RWPE1 (cell line): ENCODE data around the gene PRR7.

Experiments used
- CTCF ChIA-PET: fragments of 350-600 bp; sonication (Branson Sonifier 250); formaldehyde crosslinking; extraction: SDS; loops from one replicate; lab custom pipeline; 2021; lab: Yijun Ruan, JAX
- POLR2A ChIA-PET: fragments of 400-600 bp; formaldehyde crosslinking; extraction: SDS; loops from one replicate; lab custom pipeline; 2020; ENCODE audit warnings: antibody characterized with exemption; ENCODE audit not compliant: low non-redundant PET; lab: Yijun Ruan, JAX
- DNase-seq: peaks from one replicate; pipeline ENCODE4 v3.0.0; 2012; ENCODE audit warnings: low spot score
- H3K27ac ChIP-seq: fragments of 450-650 bp; 2 replicates; pipeline ENCODE4 v1.5.1; 2017
- CTCF ChIP-seq: fragments of 450-650 bp; conservative IDR thresholded peaks from 2 replicates; pipeline ENCODE4 v1.5.1; 2017; ENCODE audit warnings: low read depth, mild to moderate bottlenecking

Gene PRR7

DNA sequence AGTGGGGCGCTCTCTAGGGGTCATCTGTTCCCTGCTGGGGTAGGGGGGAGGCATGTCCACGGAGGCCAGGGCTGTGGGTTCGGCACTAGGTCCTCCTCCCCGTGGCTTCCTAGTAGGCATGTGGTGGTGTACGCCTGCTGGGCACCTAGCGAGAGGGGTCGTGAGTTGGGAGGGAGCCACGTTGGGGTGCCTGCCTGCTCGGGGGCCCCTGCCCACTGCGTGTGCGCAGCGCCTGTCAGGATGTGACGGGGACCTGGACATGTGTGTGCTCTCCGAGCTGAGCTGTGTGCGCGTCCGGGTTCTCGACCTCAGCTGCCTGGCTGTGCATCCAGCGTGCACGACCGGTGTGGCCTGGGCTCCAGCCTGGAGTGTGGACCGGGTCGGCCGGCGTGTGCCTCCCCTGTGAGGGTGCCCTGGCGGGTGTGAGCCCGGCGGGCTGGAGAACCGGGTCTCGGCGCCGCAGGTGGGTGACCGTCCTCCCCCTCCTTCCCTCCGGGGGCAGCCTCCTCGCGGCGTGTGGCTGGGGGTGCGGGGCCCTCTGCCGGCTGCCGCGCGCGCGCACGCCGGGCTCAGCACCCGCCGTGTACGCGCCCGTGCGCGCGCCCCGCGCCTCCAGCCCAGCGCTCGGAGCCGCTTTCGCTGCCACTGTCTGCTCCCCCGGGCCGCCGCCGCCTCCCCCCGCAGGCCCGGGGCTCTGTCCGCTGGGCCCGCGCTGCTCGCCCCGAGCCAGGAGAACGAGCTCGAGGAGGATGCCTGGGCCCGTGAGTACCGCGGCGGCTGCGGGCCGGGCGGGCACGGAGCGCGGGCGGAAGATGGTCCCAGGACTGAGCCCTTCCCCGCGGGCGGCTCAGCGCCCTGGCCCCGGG is at the start of gene PRR7:
TSS of gene PRR7 (plus strand) at position 615 of the 866 bp plus-strand sequence. CDS start 8,254 bp downstream, outside the sequence.
- ChIA-PET POLR2A (interaction anchor here (1.7 kb wide), 1 partner anchor 20 kb away, joined by 11 read pairs; the partner anchor contains the start of gene GRK6), CTCF (interaction anchor here (0.6 to 12.5 kb wide), 8 partner anchors 8 to 161 kb away, joined by 3 to 148 read pairs (median 5); partner anchors contain the start of gene RGS14)
- no peak for TF ChIP-seq CTCF
- peak; percentile 76 for DNase-seq
- peak within 1 kb of the TSS; percentile 88 for H3K27ac ChIP-seq

- TF ChIP-seq CTCF, result no peak
- DNase-seq, result no peak
- POLR2A ChIA-PET, result interaction anchor here (0.5 kb wide), 1 partner anchor 54 kb away, joined by 4 read pairs; no protein-coding TSS in a partner anchor
- no peak overlapping the region for H3K27ac ChIP-seq
- CTCF ChIA-PET, result interaction anchor here (0.6 kb wide), 1 partner anchor 13 kb away, joined by 5 read pairs; no protein-coding TSS in a partner anchor
These were observed 48.7 kb upstream of the PRR7 start for GRCh38 chr5:177397875-177398390.

DNA sequence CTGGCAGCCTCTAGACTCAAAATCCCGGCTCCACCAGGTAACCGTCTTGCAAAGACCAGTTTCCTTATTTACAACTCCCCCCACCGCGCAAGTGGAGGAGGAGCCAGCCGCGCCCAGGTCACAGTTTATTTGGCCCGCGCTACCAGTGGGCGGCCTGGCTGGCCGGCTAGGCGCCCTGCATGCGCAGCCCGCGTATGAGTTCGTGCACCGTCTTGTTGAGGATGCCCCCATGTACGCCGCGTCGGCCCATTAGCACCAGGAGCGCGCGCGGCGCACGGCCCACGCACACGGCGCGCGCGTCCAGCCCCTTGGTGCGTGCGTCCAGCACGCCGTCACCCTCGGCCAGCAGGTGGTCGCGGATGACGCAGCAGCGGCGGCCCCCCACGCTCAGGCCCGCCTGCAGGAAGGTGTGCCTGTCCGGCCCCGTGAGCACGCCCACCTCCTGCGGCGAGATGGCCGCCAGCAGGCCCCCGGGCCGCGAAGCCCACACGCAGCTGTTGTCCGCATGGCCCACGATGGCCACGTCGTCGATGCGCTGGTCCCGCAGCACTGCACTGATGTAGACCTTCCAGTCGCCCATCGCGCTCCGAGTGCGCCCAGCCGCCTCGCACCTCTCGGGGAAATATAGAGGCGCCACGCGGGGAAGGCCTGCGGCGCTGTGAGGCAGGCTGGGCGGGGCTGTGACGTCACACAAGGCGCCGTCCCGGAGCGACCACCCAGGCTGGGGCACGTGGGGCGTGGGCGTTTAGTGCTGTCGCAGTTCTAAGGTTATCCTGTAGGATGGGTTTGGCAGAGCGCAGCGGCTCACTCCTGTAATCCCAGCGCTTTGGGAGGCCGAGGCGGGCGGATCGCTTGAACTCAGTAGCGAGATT is 46.4 kb upstream of the PRR7 start, which contains the start of gene PFN3:
TSS of gene PFN3 (minus strand) at position 665 of the 872 bp plus-strand sequence. CDS start at position 580, 85 bp downstream.
- H3K27ac ChIP-seq, result no peak within 1 kb of the TSS
- TF ChIP-seq CTCF, result no peak
- no peak for DNase-seq
- CTCF ChIA-PET, result interaction anchor here (6.5 kb wide), 2 partner anchors 9 to 57 kb away, joined by 162 to 210 read pairs; no protein-coding TSS in a partner anchor
- POLR2A ChIA-PET, result no interaction called here

DNA sequence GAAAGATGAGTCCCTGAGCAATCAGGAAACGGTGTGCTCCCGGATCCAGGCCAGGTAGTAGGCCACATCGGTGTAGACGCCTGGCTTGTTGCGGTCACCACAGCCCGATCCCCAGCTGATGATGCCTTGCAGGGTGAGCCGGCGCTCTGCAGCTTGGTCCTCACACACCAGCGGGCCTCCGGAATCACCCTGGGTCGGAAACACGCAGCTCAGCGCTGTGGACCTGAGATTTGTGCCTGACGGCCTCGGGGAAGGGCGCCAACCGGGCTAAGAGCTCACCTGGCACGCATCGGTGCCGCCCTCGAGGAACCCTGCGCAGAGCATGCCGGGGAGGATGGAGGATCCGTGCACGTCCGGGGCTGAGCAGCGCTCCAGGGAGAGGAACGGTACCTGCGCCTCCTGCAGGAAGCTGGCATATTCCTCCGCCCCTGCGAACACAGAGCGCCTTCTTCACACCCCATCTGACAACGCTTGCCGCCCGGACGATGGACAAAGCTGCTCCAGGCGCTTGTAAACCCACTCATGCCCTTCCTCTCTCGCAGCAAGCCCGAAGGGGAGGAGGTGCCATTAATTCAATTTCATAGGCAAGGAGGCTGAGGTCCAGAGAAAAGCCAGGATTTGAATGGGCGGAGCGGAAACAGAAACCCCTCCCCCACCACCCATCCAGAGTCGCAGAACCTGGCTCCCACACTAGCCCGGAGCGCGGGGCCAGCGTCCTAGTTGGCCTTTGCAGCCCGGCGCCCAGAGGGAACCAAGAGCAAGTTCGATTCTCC is 44.2 kb upstream of the PRR7 start:
- peak; percentile 79 for TF ChIP-seq CTCF
- POLR2A ChIA-PET, result interaction anchor here (0.9 to 3.0 kb wide), 7 partner anchors 12 to 53 kb away, joined by 3 to 20 read pairs (median 4); no protein-coding TSS in a partner anchor
- DNase-seq, result peak; percentile 92
- H3K27ac ChIP-seq, result peak overlapping the region; percentile 78
- CTCF ChIA-PET, result interaction anchor here (0.6 to 6.5 kb wide), 29 partner anchors 11 to 742 kb away, joined by 3 to 210 read pairs (median 6); partner anchors contain the start of genes GRK6, LMAN2, MXD3 and PRR7

- H3K27ac ChIP-seq, result peak overlapping the region; percentile 78
- DNase-seq, result peak; percentile 69
- POLR2A ChIA-PET, result interaction anchor here (0.9 to 3.0 kb wide), 10 partner anchors 13 to 92 kb away, joined by 3 to 20 read pairs (median 4); partner anchors contain the start of gene GRK6
- TF ChIP-seq CTCF, result no peak
- CTCF ChIA-PET, result interaction anchor here (0.6 to 6.5 kb wide), 44 partner anchors 11 to 743 kb away, joined by 3 to 210 read pairs (median 5); partner anchors contain the start of genes GRK6, LMAN2, MXD3 and PDLIM7
These were observed 43.4 kb upstream of the PRR7 start for GRCh38 chr5:177403102-177403791.
